Stimulated activated CD8-positive, alpha-beta memory T cell treated with anti-CD3 and anti-CD28 coated beads, Interleukin-4, amount 100 ng/mL, for 1 hour (primary cell): ENCODE data around the gene CDKAL1.
"Not testable (repeated sequence)": the region's sequence is repeated elsewhere in the genome, so short reads cannot be mapped to it uniquely, and the experiment has no call there.

ENCODE experiments used
- DNase-seq, 2 donors: peaks; one replicate each; pipeline ENCODE4 v3.0.0-alpha.2; 2020; ENCODE audit warnings: low read depth in 2 of 2, low spot score in 1 of 2

Gene CDKAL1

GRCh38 chr6:21188505-21189223, 654.4 kb downstream of the CDKAL1 start:
- DNase-seq = no peak

DNA sequence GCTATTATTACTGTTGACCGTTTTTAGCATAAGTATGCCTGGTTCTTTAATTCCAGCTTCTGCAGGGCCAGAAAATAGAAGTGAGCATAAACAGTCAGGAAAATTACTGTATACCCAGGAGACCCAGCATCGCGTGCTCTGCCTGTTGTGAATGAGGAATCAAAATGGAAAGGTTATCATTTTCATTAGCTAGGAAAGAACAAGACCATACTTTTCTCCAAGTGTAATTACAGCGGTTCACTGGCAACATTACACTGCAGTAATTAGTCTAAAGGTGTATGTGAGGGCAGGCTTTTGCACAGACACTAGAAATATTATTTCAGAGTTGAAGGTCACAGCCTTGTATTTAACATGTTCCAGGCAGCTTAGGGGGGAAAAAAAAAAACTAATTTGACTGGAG, 655.5 kb downstream of the CDKAL1 start:
- no peak for DNase-seq

DNA sequence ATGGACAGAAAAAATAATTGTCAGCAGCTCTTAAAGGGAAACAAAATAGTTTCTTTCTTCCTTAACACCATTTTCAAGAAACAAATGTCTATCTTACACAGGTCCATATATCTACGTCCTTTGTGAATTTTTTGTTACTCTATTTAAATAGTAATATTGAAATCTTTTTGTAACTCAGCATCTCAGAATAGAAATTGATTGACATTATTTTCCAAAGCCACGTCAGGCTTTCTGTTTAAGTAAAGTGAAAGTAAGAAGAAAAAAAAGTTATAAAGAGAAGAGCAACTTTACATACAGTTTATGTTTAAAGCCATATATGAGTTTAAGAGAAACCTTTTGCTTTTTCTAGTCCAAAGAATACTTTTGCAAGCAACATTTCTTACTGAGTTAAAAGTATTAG, 656.4 kb downstream of the CDKAL1 start:
- DNase-seq = no peak

GRCh38 chr6:21193790-21194475, 659.7 kb downstream of the CDKAL1 start:
- DNase-seq = no peak

DNA sequence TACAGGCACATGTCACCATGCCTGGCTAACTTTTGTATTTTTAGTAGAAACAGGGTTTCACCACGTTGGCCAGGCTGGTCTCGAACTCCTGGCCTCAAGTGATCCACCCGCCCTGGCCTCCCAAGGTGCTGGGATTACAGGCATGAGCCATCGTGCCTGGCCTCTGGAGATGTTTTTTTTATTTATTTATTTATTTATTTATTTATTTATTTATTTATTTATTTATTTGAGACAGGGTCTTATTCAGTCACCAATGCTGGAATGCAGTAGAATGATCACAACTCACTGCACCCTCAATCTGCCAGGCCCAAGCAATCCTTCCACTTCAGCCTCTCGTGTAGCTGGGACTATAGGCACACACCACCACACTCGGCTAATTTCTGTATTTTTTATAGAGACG, 661.0 kb downstream of the CDKAL1 start:
- not testable (repeated sequence) for DNase-seq

DNA sequence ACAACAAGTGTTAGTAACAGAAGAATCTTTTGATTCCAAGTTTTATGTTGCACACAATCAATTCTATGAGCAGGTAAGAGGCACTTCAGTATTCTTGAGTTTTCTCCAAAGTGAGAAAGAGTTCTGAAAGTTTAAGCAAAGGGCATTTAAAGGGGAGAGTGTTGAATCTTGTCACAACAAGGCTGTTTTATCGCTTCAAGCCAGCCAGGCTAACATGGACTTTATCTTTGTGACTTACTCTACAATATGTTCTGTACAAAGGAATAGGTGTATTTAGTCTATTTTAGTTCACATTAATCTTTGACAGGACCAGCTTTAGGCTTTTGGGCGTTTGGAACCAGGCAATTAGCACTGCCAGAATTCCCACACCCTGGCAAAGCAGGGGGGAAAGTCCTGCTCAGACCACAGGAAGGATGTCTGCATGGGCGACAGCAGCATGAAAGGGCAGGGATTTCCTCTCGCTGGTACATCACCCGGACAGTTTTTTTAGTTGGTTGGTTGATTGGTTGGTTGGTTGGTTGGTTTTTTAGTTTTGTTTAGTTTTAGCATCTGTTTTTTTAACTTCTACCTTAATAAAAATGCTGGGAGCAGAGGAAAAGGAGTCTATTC, 663.9 kb downstream of the CDKAL1 start:
- no peak for DNase-seq

DNA sequence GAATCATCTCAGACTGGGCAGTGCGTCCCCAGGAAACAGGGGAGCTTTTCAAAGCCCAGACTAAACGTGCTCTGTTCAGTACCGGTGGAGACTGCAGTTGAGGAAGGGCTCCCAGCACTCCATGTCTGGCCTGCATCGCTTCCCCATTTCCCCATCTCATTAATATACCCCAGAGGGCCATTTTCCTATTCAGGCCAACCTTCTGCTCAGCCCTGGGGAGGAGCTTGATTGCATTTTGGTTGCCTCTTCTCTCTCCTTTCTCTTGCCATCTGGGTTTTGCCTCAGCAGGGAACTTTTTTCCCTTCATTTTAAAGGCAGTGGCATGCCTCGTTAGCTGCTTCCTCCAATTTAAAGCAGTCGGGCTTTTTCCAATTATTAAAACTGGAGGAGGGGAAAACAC, 665.0 kb downstream of the CDKAL1 start:
- DNase-seq = no peak

GRCh38 chr6:21200134-21200870, 666.0 kb downstream of the CDKAL1 start:
- DNase-seq = no peak

DNA sequence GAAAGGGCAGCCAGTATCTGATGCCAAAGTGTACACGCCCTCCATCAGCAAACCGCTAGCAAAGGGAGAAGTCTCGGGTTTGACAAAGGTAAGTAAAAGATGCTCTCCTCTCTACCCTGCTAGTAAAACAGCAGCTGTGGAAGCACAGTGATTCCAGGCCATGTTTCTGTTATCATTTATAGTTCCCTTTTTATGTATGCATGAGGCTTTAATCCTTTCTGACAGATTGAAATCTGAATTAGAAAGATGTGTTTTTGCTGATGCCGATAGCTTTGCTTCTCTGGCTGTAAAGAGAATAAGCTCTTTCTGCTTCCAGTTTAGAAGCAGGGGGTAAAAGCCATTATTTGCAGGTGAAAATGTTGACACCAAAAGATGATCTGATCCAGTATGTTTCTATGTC, 666.9 kb downstream of the CDKAL1 start:
- no peak for DNase-seq

DNA sequence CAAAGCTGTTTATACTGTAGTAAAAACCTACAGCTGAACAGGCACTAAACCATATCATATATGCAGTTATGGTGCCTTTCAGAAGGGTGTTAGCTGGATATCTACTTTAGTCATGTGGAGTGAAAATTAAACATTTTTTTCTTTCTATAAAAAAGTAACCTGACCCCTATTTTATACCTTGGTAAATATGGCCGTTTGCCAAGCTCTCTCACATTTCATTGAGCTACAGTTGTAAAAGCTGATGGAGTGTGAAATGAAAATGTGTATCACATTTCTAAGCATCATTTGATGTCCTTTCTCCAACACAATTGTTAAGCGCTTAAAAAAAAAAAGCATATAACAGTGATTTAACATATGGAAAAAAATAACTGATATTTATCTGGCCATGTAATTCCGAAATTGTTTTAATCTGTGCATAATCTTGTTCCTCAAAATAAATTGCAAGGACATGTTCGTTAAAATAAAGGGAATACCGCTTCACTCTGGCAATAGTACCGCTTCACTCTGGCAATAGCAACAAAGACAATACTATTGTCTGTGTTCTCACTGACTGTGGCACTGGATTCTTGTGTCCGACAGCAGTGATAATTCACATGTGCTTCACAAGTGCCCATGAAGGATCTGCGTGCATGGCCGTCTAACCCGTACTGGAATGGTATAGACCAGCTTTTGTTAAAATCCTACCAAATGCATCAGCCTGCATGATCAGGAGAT, 667.5 kb downstream of the CDKAL1 start:
- no peak for DNase-seq

DNA sequence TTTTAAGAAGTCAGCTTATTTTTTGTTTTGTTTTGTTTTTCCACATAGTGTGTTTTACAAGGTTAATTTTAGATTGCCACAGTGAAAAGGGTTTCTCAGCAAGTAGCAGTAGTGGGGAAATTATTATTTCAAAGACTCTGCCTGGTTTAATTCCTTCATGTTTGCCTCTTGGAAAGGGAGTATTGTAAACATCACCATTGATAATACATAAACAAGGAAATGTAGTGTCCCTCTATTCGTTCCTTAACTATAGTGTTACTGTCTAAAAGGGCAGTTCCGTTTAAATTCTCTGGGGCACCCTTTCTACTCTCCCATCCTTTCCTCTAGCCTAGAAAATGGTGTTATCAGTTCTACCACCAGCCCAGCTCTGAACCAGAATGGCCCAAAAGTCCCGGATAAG, 668.3 kb downstream of the CDKAL1 start:
- no peak for DNase-seq

GRCh38 chr6:21204951-21205350, 670.7 kb downstream of the CDKAL1 start:
- DNase-seq = no peak

GRCh38 chr6:21208081-21208795, 674.0 kb downstream of the CDKAL1 start:
- no peak for DNase-seq

DNA sequence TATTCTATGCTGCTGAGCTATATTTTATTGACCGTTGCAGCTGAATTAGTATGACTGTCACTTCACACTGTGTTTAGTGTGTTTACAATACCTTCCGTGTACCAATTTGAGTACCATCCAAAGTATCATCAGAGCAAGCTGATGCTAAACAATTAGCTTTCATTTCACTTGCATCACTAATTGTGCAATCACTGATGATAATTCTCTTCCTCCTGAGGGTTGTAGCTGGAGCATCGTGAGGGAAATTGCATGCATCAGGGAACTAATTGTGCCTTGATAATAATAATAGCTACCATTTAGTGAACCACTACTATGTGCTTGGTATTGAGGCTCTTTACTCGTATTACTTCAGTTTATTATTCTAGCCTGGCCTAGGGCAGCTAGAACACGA, 674.5 kb downstream of the CDKAL1 start:
- DNase-seq = no peak

GRCh38 chr6:21213492-21213891, 679.2 kb downstream of the CDKAL1 start:
- DNase-seq = no peak

- no peak for DNase-seq
Observed at GRCh38 chr6:21214738-21215448, 680.6 kb downstream of the CDKAL1 start.

DNA sequence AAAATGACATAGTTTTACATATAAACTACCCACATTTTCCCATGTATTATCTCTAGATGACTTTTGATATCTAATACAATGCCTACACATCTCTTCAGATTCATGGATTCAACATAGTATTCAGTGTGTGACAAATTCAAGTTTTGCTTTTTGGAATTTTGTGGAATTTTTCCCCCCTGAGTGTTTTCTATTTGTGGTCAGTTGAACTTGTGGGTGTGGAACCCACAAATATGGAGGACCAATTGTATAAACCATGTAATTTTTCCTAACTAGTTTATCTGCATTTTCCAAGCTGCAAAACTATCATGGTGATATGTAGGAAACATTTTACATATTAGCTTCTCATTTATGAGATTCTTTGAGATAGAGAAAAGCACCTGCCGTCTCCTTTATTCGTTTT, 685.0 kb downstream of the CDKAL1 start:
- no peak for DNase-seq

DNA sequence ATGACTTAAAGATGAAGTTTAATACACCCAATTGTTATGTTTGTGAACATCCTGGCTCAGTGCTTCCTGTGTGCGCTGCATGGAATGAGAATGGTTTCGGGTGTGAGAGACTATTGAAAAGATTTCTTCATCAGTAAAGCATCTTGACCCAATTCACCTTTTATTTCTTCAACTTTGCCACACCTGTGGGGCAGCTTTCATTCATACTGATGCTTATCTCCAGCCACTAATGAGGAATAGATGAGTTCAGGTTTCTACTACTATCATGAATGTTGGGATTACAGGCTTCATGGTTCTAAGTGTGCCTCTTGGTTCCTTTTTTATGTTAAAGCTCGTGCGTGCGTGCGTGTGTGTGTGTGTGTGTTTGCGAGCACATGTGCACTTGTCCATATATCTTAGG, 685.6 kb downstream of the CDKAL1 start:
- no peak for DNase-seq

- DNase-seq = no peak
Observed at GRCh38 chr6:21220271-21220987, 686.2 kb downstream of the CDKAL1 start.
